Renal cortex interstitium (tissue), 15 donors: ENCODE data around the gene MME. TPM values are rescaled to one million over a fixed set of nuclear protein-coding genes. Genes with fewer than 3 reads are reported as not detected.
A peak's percentile ranks its signal among the peaks of the same experiment; 100 is the strongest.

ENCODE experiments used
- DNase-seq, 11 donors: peaks; one replicate each; pipeline ENCODE4 v3.0.0-alpha.2; 2013; ENCODE audit warnings: low read depth in 9 of 11, low spot score in 4 of 11; ENCODE audit errors: extremely low read depth in 1 of 11
- long read RNA-seq, 16 experiments: transcript quantifications; one replicate each; lab custom pipeline, GENCODE V29; 2026
- polyA plus RNA-seq, 3 donors: library from polyadenylated mRNA; unstranded; fragments of 120-200 nt; gene quantifications; one replicate each; pipeline ENCODE4 v1.2.1, GENCODE V29; 2013; ENCODE audit not compliant: insufficient read length in 3 of 3

The MME gene
- 100 to 1,000 TPM; 376 to 427 (median 409) TPM for polyA plus RNA-seq
- long read RNA-seq, donor 1, full-length matches to known transcripts = 22 of 159 reads
- long read RNA-seq, donor 1, partial matches to known transcripts = 137 of 159 reads
- long read RNA-seq, donor 1, other reads (novel, unspliced or antisense) = 0 of 159 reads
- long read RNA-seq, donor 2, full-length matches to known transcripts = 15 of 38 reads
- long read RNA-seq, donor 2, partial matches to known transcripts = 23 of 38 reads
- long read RNA-seq, donor 2, other reads (novel, unspliced or antisense) = 0 of 38 reads
- long read RNA-seq, donor 3, full-length matches to known transcripts = 34 of 90 reads
- long read RNA-seq, donor 3, partial matches to known transcripts = 56 of 90 reads
- long read RNA-seq, donor 3, other reads (novel, unspliced or antisense) = 0 of 90 reads
- long read RNA-seq, donor 4, full-length matches to known transcripts = 46 of 94 reads
- long read RNA-seq, donor 4, partial matches to known transcripts = 33 of 94 reads
- long read RNA-seq, donor 4, other reads (novel, unspliced or antisense) = 15 of 94 reads
- long read RNA-seq, donor 5 = 0 reads
- long read RNA-seq, donor 6, full-length matches to known transcripts = 36 of 79 reads
- long read RNA-seq, donor 6, partial matches to known transcripts = 38 of 79 reads
- long read RNA-seq, donor 6, other reads (novel, unspliced or antisense) = 5 of 79 reads
- long read RNA-seq, donor 7, full-length matches to known transcripts = 31 of 61 reads
- long read RNA-seq, donor 7, partial matches to known transcripts = 30 of 61 reads
- long read RNA-seq, donor 7, other reads (novel, unspliced or antisense) = 0 of 61 reads
- long read RNA-seq, donor 8, full-length matches to known transcripts = 44 of 144 reads
- long read RNA-seq, donor 8, partial matches to known transcripts = 91 of 144 reads
- long read RNA-seq, donor 8, other reads (novel, unspliced or antisense) = 9 of 144 reads
- long read RNA-seq, donor 9, full-length matches to known transcripts = 39 of 85 reads
- long read RNA-seq, donor 9, partial matches to known transcripts = 38 of 85 reads
- long read RNA-seq, donor 9, other reads (novel, unspliced or antisense) = 8 of 85 reads
- long read RNA-seq, donor 10, full-length matches to known transcripts = 31 of 80 reads
- long read RNA-seq, donor 10, partial matches to known transcripts = 49 of 80 reads
- long read RNA-seq, donor 10, other reads (novel, unspliced or antisense) = 0 of 80 reads
- long read RNA-seq, donor 11, full-length matches to known transcripts = 24 of 87 reads
- long read RNA-seq, donor 11, partial matches to known transcripts = 63 of 87 reads
- long read RNA-seq, donor 11, other reads (novel, unspliced or antisense) = 0 of 87 reads
- long read RNA-seq, donor 12, full-length matches to known transcripts = 17 of 17 reads
- long read RNA-seq, donor 12, partial matches to known transcripts = 0 of 17 reads
- long read RNA-seq, donor 12, other reads (novel, unspliced or antisense) = 0 of 17 reads
- long read RNA-seq, donor 13, full-length matches to known transcripts = 36 of 185 reads
- long read RNA-seq, donor 13, partial matches to known transcripts = 142 of 185 reads
- long read RNA-seq, donor 13, other reads (novel, unspliced or antisense) = 7 of 185 reads
- long read RNA-seq, donor 14, full-length matches to known transcripts = 14 of 69 reads
- long read RNA-seq, donor 14, partial matches to known transcripts = 55 of 69 reads
- long read RNA-seq, donor 14, other reads (novel, unspliced or antisense) = 0 of 69 reads
- long read RNA-seq, donor 15, full-length matches to known transcripts = 16 of 23 reads
- long read RNA-seq, donor 15, partial matches to known transcripts = 7 of 23 reads
- long read RNA-seq, donor 15, other reads (novel, unspliced or antisense) = 0 of 23 reads
- long read RNA-seq, donor 16, full-length matches to known transcripts = 102 of 292 reads
- long read RNA-seq, donor 16, partial matches to known transcripts = 168 of 292 reads
- long read RNA-seq, donor 16, other reads (novel, unspliced or antisense) = 22 of 292 reads

- DNase-seq = peak in 7 of 11 donors; percentile 33 to 73 (median 56)
Observed at GRCh38 chr3:155079746-155080487, at the start of gene MME. Gene MME (plus strand): TSS chr3:155080319. CDS start chr3:155084168, 3,849 bp downstream.

DNA sequence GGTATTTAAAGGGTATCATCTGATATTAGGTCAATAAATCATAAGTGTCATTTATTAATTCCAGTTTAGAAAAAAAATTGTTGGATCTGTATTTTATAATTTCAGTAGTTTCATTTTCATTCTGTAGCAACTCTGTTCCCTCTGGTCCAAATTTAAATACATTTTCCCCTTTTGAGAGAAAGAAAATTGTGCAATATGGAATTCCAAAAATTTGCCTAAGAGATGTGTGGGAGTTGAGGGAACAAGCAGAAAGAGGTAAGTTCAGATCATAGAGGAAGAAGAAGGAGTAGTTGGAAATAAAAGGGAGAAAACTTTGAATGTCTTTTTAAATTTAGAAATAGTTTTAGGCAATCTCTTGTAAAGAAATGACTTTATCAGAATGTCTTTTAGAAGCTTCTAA lies 48.9 kb upstream of the MME start:
- no peak for DNase-seq

DNA sequence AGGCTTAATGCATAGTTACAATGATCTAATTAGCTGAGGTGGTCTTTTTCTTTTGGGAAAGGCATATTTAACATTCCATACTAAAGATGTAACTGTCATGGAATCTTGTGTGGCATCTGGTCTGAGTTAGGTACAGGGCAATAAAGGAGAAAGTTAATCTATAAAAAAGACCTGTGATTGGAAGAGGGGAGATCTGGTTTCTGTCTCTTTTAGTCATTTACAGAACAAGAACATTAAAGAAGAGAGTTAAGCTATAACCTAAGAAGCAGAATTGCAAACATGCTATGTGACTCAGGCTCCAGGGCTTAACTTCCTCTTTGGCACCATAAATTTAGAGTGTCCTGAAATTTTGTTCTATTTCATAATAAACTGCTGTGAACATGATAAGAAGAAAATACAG lies 47.2 kb upstream of the MME start:
- no peak for DNase-seq

DNA sequence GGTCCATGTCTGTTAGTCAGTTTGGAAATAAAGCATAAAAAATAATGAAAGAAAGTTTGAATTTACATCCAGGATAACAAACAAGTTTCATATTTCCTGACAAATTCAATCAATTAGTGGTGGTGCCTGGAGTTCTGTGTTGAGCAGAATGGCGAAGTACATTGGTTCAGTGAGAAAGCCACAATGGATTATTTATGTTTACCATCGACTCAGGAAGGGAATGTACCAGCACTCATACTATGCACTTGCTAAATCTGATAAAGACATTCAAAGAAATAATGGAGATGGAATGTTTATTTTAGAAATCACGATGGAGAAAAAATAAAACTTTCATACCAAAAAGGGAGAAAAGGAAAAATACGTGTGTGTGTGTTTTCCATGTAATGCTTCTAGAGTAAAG lies 45.3 kb upstream of the MME start:
- DNase-seq = no peak

DNA sequence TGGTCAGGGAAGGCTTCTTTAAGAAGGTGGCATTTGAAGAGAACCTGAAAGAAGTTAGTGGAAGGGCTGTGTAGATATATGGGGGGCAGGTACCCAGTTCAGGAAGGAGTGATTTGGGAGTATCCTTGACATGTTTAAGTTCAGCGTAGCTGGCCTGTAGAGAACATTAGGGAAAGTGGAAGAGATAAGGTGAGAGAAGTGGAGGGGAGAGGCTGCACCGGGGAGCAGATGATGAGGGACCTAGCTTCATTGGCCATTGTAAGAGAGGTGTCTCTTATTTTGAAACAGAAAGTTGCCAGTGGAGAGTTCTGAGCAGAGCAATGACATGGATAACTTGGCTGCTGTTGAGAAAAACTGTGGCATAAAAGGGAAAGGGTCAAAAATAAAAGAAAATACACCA lies 44.6 kb upstream of the MME start:
- DNase-seq = no peak

DNA sequence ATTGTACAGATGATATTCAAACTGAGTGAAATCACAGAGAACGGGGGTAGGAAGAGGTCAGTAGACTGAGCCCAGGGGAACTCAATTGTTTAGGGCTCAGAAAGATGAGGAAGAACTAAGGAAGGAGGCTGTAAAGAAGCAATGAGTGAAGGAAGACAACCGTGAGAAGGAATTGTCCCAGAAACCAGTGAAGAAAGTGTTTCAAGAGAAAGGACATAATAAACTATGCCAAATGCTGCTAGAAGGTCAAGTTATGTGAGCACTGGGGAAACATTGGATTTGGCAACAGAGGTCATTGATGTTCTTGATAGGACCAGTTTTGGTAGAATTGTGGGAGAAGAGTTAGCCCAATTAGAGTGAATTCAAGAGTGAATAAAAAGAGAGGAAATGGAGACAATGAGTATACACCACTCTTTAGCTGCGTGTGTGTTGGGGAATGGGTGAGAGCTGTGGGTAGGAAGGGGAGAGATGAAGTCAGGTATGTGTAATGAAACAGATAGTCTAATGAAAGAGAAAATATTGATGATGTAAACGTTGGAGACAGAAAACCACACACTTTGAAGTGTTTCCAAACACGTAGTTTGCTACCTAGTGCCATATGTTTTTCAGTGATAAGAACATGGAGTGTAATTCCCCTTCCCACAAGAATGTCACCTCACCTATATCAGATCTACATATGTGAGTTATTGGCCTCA lies 42.5 kb upstream of the MME start:
- no peak for DNase-seq

DNA sequence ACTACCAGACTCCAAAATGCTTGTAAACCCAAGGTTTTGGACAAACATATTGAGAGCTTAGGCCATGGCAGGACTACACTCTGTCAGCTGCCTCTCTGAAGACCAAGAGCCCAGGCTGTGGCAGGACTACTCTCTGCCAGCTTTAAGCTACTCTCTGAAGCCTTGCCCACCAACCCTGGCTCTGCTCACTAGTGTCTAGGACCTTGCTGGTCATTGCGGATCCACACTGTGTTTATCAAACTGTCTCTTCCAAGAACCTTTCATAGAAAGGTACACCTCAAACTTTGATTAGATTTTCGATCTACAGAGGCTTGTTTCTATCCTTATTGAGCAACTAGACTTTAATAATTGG lies 41.9 kb upstream of the MME start:
- no peak for DNase-seq

GRCh38 chr3:155046935-155047334 lies 33.2 kb upstream of the MME start:
- DNase-seq = no peak

DNA sequence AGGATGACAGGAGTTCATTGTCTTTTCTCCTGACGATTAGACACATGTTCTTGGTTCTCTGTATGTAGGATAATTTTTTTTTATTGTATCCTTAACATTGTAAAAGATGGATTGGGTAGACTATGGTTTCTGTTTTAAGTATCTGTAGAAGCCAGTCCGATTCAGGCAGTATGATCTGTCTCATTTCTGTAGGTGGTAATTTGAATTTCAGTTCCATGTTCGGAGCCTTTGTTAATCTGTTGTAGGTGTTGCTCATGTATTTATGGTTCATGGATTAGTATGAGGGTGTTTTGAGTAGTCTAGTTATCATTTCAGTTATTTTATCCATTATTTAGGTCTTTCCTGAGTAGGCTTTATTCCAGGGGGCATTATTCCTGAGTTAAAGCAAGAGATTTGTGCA lies 32.4 kb upstream of the MME start:
- DNase-seq = no peak

GRCh38 chr3:155049959-155050358 lies 30.2 kb upstream of the MME start:
- DNase-seq = no peak

DNA sequence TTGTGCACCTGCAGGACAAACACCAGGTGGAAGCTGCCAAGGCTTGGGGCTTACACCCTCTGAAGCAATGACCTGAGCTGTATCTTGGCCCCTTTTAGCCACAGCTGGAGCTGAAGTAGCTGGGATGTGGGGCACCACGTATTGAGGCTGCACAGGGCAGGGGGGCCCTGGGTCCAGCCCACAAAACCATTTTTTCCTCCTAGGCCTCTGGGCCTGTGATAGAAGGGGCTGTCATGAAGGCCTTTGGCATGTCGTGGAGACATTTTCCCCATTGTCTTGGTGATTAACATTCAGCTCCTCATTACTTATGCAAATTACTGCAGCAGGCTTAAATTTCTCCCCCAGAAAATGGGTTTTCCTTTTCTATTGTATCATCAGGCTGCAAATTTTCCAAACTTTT lies 27.6 kb upstream of the MME start:
- no peak for DNase-seq

DNA sequence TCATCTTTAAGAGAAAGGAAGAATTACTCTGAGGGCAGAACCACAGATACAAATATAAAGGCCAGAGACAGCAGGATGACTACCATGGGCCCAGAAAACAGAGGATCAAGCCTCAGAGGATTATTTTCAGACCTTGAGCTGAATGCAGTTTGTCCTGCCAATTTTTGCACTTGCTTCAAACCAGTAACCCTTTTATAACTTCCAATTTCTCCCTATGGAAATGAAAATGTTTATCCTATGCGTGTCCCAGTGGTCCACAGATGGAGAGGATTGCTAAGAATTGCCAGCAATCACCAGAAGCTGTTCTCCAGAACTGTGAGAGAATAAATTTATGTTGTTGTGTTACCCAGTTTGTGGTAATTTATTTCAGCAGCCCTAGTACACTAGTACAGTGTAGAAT lies 26.4 kb upstream of the MME start:
- no peak for DNase-seq

GRCh38 chr3:155064920-155065319 lies 15.2 kb upstream of the MME start:
- no peak for DNase-seq

DNA sequence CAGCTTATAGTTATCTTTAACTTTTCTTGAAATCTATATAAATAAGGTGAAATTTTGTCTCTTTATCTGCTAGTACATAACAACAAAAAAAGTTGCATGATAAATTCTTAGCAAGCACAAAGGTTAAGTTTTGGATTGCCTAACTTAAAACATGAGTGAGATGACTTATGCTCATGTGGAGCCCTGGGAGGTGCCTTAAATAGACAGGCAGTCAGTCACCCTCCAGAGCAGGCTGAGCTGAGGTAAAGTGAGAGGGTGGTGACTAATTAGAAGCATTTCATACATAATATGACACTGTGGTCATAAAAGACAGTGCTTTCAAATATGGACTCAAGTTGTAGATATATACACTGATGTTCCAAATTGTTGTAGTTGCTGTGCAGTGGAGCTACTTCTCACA lies 14.6 kb upstream of the MME start:
- DNase-seq = no peak

DNA sequence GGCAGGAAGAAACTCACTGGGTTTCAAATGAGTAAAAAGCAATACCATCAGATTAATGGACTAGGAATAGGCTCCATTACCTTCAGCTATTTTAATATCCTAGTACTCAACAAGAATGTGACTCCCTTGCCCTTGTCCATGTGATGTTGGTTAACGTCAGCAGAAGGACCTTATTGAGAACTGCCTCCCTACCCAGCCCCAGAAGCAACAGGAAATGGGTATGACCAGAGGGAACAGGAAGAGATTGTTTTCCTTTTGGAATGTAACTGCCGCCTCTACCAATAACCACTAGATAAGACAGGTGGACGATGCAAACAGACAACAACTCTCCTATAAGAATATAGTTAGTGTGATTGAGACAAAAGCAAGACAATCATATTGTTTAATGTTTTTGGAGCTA lies 10.4 kb upstream of the MME start:
- no peak for DNase-seq

DNA sequence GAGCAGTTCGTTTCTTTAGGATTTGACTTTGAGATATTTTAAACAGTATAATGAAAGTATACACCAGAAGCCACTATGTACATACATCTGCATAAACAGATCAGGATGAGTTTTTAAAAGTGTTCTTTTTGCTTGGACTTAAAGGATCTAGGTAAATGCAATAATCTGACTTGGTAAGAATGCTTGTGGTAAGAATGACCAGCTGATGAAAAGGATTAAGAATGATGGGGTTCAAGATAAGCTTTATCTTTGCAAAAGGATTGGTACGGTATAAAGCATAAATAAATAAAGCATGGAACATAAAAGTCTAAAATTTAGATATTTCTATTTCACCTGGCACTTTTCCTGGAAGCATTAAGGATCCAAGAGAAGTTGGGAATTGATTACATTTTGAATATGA lies 9.8 kb upstream of the MME start:
- DNase-seq = no peak

GRCh38 chr3:155070932-155071387 lies 9.2 kb upstream of the MME start:
- no peak for DNase-seq
